Measurements from ENCODE around the gene KCNK15.

GRCh38 chr20:44701858-44702256, 43.8 kb upstream of the KCNK15 start:
- TF ChIP-seq CTCF (IDR thresholded peaks at IDR 0.05; ENCODE audit: low read depth, low read length) = no peak
- TF ChIP-seq EZH2phosphoT487 (IDR thresholded peaks at IDR 0.05; ENCODE audit: low read depth) = no peak

Measured in OCI-LY3 (cell line).